Measurements from ENCODE around the gene THPO. TPM values are rescaled to one million over a fixed set of nuclear protein-coding genes. Genes with fewer than 3 reads are reported as not detected.

The THPO gene
- total and polyA plus RNA-seq, 2 donors (not counting 1 experiment from before 2014, with no cell fraction given), result not detected

- POLR2A ChIA-PET, result no interaction called here
Measured at GRCh38 chr3:184351511-184352148, 26.4 kb downstream of the THPO start.

DNA sequence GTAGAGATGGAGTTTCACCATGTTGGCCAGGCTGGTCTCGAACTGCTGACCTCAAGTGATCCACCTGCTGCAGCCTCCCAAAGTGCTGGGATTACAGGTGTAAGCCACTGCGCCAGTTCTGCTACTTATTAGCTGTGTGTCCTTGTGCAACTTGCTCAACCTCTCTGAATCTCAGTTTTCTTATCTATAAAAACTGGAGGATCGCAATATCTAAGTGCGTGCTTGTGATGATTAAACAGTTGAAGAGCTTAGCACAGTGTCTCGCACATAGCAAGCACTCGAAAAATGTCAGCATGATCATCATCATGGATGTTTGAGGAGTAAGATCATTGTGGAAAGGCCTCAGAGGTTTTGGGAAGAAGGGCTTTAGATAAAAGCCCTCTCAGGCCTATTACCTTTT lies 27.4 kb downstream of the THPO start:
- no peaks in the 10 kb centered on the region for H3K9me3 Mint-ChIP-seq (ENCODE audit: insufficient read depth)
- WGBS (ENCODE audit: insufficient coverage), result 93% methylated on average over 6 of the region's 6 CpGs
- no peak overlapping the region for H3K4me2 ChIP-seq (replicated peaks; ENCODE audit: low read depth, low read length, poor library complexity, severe bottlenecking)
- no peak overlapping the region for H3K9ac ChIP-seq (ENCODE audit: low read length)
- no peak overlapping the region for H2AFZ ChIP-seq (ENCODE audit: insufficient read depth, low read depth, low read length, poor library complexity, severe bottlenecking)
- no peak overlapping the region for H3K4me3 Mint-ChIP-seq
- no peaks in the 10 kb centered on the region for H3K27me3 ChIP-seq (replicated peaks in 1 of 4; ENCODE audit: control extremely low read depth in 1 of 4, control insufficient read depth in 3 of 4, insufficient read depth in 4 of 4, low read length in 3 of 4)
- no peaks in the 10 kb centered on the region for H3K36me3 ChIP-seq (replicated peaks in 1 of 2; ENCODE audit: control extremely low read depth in 1 of 2, control insufficient read depth in 1 of 2, extremely low read depth in 1 of 2, insufficient read depth in 2 of 2, low read length in 1 of 2)
- H3K27ac Mint-ChIP-seq, result no peak overlapping the region
- TF ChIP-seq, protein P1, sequence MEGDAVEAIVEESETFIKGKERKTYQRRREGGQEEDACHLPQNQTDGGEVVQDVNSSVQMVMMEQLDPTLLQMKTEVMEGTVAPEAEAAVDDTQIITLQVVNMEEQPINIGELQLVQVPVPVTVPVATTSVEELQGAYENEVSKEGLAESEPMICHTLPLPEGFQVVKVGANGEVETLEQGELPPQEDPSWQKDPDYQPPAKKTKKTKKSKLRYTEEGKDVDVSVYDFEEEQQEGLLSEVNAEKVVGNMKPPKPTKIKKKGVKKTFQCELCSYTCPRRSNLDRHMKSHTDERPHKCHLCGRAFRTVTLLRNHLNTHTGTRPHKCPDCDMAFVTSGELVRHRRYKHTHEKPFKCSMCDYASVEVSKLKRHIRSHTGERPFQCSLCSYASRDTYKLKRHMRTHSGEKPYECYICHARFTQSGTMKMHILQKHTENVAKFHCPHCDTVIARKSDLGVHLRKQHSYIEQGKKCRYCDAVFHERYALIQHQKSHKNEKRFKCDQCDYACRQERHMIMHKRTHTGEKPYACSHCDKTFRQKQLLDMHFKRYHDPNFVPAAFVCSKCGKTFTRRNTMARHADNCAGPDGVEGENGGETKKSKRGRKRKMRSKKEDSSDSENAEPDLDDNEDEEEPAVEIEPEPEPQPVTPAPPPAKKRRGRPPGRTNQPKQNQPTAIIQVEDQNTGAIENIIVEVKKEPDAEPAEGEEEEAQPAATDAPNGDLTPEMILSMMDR (IDR thresholded peaks at IDR 0.05), result no peak
- no peak for TF ChIP-seq EZH2 (IDR thresholded peaks at IDR 0.05; ENCODE audit: borderline replicate concordance, insufficient read depth, low read depth, low read length, poor library complexity, severe bottlenecking)
- H3K79me2 ChIP-seq (ENCODE audit: control insufficient read depth, insufficient read depth, low read length), result no peaks in the 10 kb centered on the region
- H3K9me3 ChIP-seq (ENCODE audit: control extremely low read depth in 1 of 3, control insufficient read depth in 2 of 3, insufficient read depth in 1 of 3, low read length in 2 of 3), result no peaks in the 10 kb centered on the region
- H3K27me3 Mint-ChIP-seq, result no peaks in the 10 kb centered on the region
- ATAC-seq (ENCODE audit: low read depth) (no peak), DNase-seq (no peak)
- H3K4me3 ChIP-seq (ENCODE audit: control extremely low read depth in 1 of 5, extremely low read depth in 1 of 5, insufficient read depth in 1 of 5, low read depth in 2 of 5, low read length in 4 of 5), result no peak overlapping the region
- H4K20me1 ChIP-seq (ENCODE audit: control insufficient read depth, insufficient read depth, low read length, poor library complexity, severe bottlenecking), result no peaks in the 10 kb centered on the region
- no peak overlapping the region for H3K27ac ChIP-seq (ENCODE audit: low read length in 2 of 2)
- peaks cover 0 to 8% of the 10 kb centered on the region in 2 donors for H3K4me1 ChIP-seq (ENCODE audit: control insufficient read depth in 2 of 2, insufficient read depth in 2 of 2, low read length in 2 of 2)
- ChIA-PET POLR2A (no interaction called here), CTCF (interaction anchor here (0.9 to 5.2 kb wide), 2 partner anchors 24 to 163 kb away, joined by 4 to 76 read pairs; no protein-coding TSS in a partner anchor)
- no peaks in the 10 kb centered on the region for H3K4me1 Mint-ChIP-seq
- intact Hi-C loops (cut with micrococcal nuclease), result no loop called here

More at GRCh38 chr3:184351511-184352148, 26.4 kb downstream of the THPO start:
- Mint-ChIP-seq H3K4me1 (no peaks in the 10 kb centered on the region), H3K9me3 (ENCODE audit: insufficient read depth) (no peaks in the 10 kb centered on the region), H3K27me3 (no peaks in the 10 kb centered on the region), H3K27ac (no peak overlapping the region), H3K4me3 (no peak overlapping the region)
- Histone ChIP-seq H3K9ac (ENCODE audit: low read length) (no peak overlapping the region), H4K20me1 (ENCODE audit: control insufficient read depth, insufficient read depth, low read length, poor library complexity, severe bottlenecking) (no peaks in the 10 kb centered on the region), H3K36me3 (replicated peaks in 1 of 2; ENCODE audit: control extremely low read depth in 1 of 2, control insufficient read depth in 1 of 2, extremely low read depth in 1 of 2, insufficient read depth in 2 of 2, low read length in 1 of 2) (no peaks in the 10 kb centered on the region), H3K4me3 (ENCODE audit: control extremely low read depth in 1 of 5, extremely low read depth in 1 of 5, insufficient read depth in 1 of 5, low read depth in 2 of 5, low read length in 4 of 5) (no peak overlapping the region), H3K4me2 (replicated peaks; ENCODE audit: low read depth, low read length, poor library complexity, severe bottlenecking) (no peak overlapping the region), H3K79me2 (ENCODE audit: control insufficient read depth, insufficient read depth, low read length) (no peaks in the 10 kb centered on the region), H3K4me1 (ENCODE audit: control insufficient read depth in 2 of 2, insufficient read depth in 2 of 2, low read length in 2 of 2) (peaks cover 0 to 8% of the 10 kb centered on the region in 2 donors), H2AFZ (ENCODE audit: insufficient read depth, low read depth, low read length, poor library complexity, severe bottlenecking) (no peak overlapping the region), H3K27me3 (replicated peaks in 1 of 4; ENCODE audit: control extremely low read depth in 1 of 4, control insufficient read depth in 3 of 4, insufficient read depth in 4 of 4, low read length in 3 of 4) (no peaks in the 10 kb centered on the region), H3K9me3 (ENCODE audit: control extremely low read depth in 1 of 3, control insufficient read depth in 2 of 3, insufficient read depth in 1 of 3, low read length in 2 of 3) (no peaks in the 10 kb centered on the region), H3K27ac (ENCODE audit: low read length in 2 of 2) (no peak overlapping the region)
- no peak for ATAC-seq (ENCODE audit: low read depth)
- TF ChIP-seq EZH2 (IDR thresholded peaks at IDR 0.05; ENCODE audit: borderline replicate concordance, insufficient read depth, low read depth, low read length, poor library complexity, severe bottlenecking), result no peak
- TF ChIP-seq, protein P1 (IDR thresholded peaks at IDR 0.05), result no peak
- DNase-seq, result no peak
- WGBS (ENCODE audit: insufficient coverage), result 95% methylated on average over 8 of the region's 9 CpGs
- intact Hi-C loops (cut with micrococcal nuclease), result no loop called here
- CTCF ChIA-PET, result interaction anchor here (0.9 to 5.2 kb wide), 3 partner anchors 25 to 187 kb away, joined by 3 to 76 read pairs (median 4); no protein-coding TSS in a partner anchor
